ENCODE results near the gene LRCH4.

The LRCH4 gene

GRCh38 chr7:100563809-100564400, 22.0 kb downstream of the LRCH4 start:
- Histone ChIP-seq H2BK5ac (ENCODE audit: low read length) (no peak overlapping the region), H2AFZ (ENCODE audit: low read length) (peak overlapping the region; percentile 18), H3K18ac (ENCODE audit: low read length) (peak overlapping the region; percentile 34), H4K91ac (ENCODE audit: low read depth, low read length, poor library complexity) (no peak overlapping the region), H3K9ac (ENCODE audit: low read depth, low read length, poor library complexity) (peak overlapping the region; percentile 63), H3K4me2 (ENCODE audit: insufficient read depth, low read length, poor library complexity, severe bottlenecking) (no peak overlapping the region), H3K4ac (ENCODE audit: low read length) (peak overlapping the region; percentile 84), H3K36me3 (replicated peaks in 1 of 2; ENCODE audit: control insufficient read depth in 2 of 2, insufficient read depth in 2 of 2, low read length in 2 of 2) (peaks cover 4 to 25% of the 10 kb centered on the region in 2 donors), H2AK5ac (ENCODE audit: low read depth, low read length) (peak overlapping the region; percentile 73), H3K14ac (ENCODE audit: low read length) (no peak overlapping the region), H3K4me1 (ENCODE audit: control insufficient read depth in 2 of 2, insufficient read depth in 1 of 2, low read depth in 1 of 2, low read length in 2 of 2) (peaks cover 4 to 21% of the 10 kb centered on the region in 2 donors), H3K27me3 (ENCODE audit: control insufficient read depth in 3 of 3, insufficient read depth in 3 of 3, low read depth in 1 of 3, low read length in 3 of 3) (no peaks in the 10 kb centered on the region), H3K79me1 (ENCODE audit: low read depth, low read length) (no peaks in the 10 kb centered on the region), H2BK12ac (ENCODE audit: low read length) (no peak overlapping the region), H4K8ac (ENCODE audit: low read depth, low read length) (no peak overlapping the region), H3K9me3 (replicated peaks in 1 of 2; ENCODE audit: control insufficient read depth in 2 of 2, insufficient read depth in 1 of 2, low read depth in 1 of 2, low read length in 2 of 2) (no peaks in the 10 kb centered on the region), H2BK15ac (ENCODE audit: low read length) (no peak overlapping the region), H2BK120ac (ENCODE audit: low read depth, low read length) (no peak overlapping the region), H3K23ac (ENCODE audit: low read depth, low read length, poor library complexity) (peak overlapping the region; percentile 59), H3K4me3 (ENCODE audit: low read length in 2 of 2) (no peak overlapping the region), H3K27ac (replicated peaks; ENCODE audit: low read length) (no peak overlapping the region)
- WGBS, 2 donors (ENCODE audit: extremely low coverage in 2 of 2, insufficient read length in 2 of 2, insufficient replicate concordance in 1 of 2): no CpG with 5 or more reads among the region's 12 CpGs
- DNase-seq (ENCODE audit: low spot score): peak; percentile 74

- Histone ChIP-seq H3K79me1 (ENCODE audit: low read depth, low read length) (no peaks in the 10 kb centered on the region), H4K91ac (ENCODE audit: low read depth, low read length, poor library complexity) (no peak overlapping the region), H3K9ac (ENCODE audit: low read depth, low read length, poor library complexity) (no peak overlapping the region), H3K18ac (ENCODE audit: low read length) (no peak overlapping the region), H3K23ac (ENCODE audit: low read depth, low read length, poor library complexity) (peak overlapping the region; percentile 25), H3K4me2 (ENCODE audit: insufficient read depth, low read length, poor library complexity, severe bottlenecking) (no peak overlapping the region), H3K4me3 (ENCODE audit: low read length in 2 of 2) (no peak overlapping the region), H3K27me3 (ENCODE audit: control insufficient read depth in 3 of 3, insufficient read depth in 3 of 3, low read depth in 1 of 3, low read length in 3 of 3) (no peaks in the 10 kb centered on the region), H2BK120ac (ENCODE audit: low read depth, low read length) (no peak overlapping the region), H3K36me3 (replicated peaks in 1 of 2; ENCODE audit: control insufficient read depth in 2 of 2, insufficient read depth in 2 of 2, low read length in 2 of 2) (peaks cover 4 to 25% of the 10 kb centered on the region in 2 donors), H2AFZ (ENCODE audit: low read length) (no peak overlapping the region), H3K4ac (ENCODE audit: low read length) (no peak overlapping the region), H2BK15ac (ENCODE audit: low read length) (no peak overlapping the region), H3K4me1 (ENCODE audit: control insufficient read depth in 2 of 2, insufficient read depth in 1 of 2, low read depth in 1 of 2, low read length in 2 of 2) (peaks cover 3 to 13% of the 10 kb centered on the region in 2 donors), H3K9me3 (replicated peaks in 1 of 2; ENCODE audit: control insufficient read depth in 2 of 2, insufficient read depth in 1 of 2, low read depth in 1 of 2, low read length in 2 of 2) (no peaks in the 10 kb centered on the region), H3K14ac (ENCODE audit: low read length) (no peak overlapping the region), H2BK12ac (ENCODE audit: low read length) (no peak overlapping the region), H2BK5ac (ENCODE audit: low read length) (no peak overlapping the region), H3K27ac (replicated peaks; ENCODE audit: low read length) (no peak overlapping the region), H2AK5ac (ENCODE audit: low read depth, low read length) (no peak overlapping the region), H4K8ac (ENCODE audit: low read depth, low read length) (no peak overlapping the region)
- no CpG with 5 or more reads among the region's 8 CpGs for WGBS, 2 donors (ENCODE audit: extremely low coverage in 2 of 2, insufficient read length in 2 of 2, insufficient replicate concordance in 1 of 2)
- no peak for DNase-seq (ENCODE audit: low spot score)
Observed at GRCh38 chr7:100563100-100563564, 22.8 kb downstream of the LRCH4 start.

- no peak overlapping the region for H4K8ac ChIP-seq (ENCODE audit: low read depth, low read length)
- peaks cover 4 to 29% of the 10 kb centered on the region in 2 donors for H3K36me3 ChIP-seq (replicated peaks in 1 of 2; ENCODE audit: control insufficient read depth in 2 of 2, insufficient read depth in 2 of 2, low read length in 2 of 2)
- no peak overlapping the region for H3K4ac ChIP-seq (ENCODE audit: low read length)
- H3K79me1 ChIP-seq (ENCODE audit: low read depth, low read length): no peaks in the 10 kb centered on the region
- H2BK5ac ChIP-seq (ENCODE audit: low read length): no peak overlapping the region
- H2AK5ac ChIP-seq (ENCODE audit: low read depth, low read length): no peak overlapping the region
- no peak overlapping the region for H3K4me2 ChIP-seq (ENCODE audit: insufficient read depth, low read length, poor library complexity, severe bottlenecking)
- H2BK12ac ChIP-seq (ENCODE audit: low read length): no peak overlapping the region
- H3K18ac ChIP-seq (ENCODE audit: low read length): no peak overlapping the region
- peak overlapping the region; percentile 39 for H2BK120ac ChIP-seq (ENCODE audit: low read depth, low read length)
- H3K27ac ChIP-seq (replicated peaks; ENCODE audit: low read length): no peak overlapping the region
- no peak overlapping the region for H3K14ac ChIP-seq (ENCODE audit: low read length)
- H3K4me1 ChIP-seq (ENCODE audit: control insufficient read depth in 2 of 2, insufficient read depth in 1 of 2, low read depth in 1 of 2, low read length in 2 of 2): peaks cover 3 to 7% of the 10 kb centered on the region in 2 donors
- no peak overlapping the region for H4K91ac ChIP-seq (ENCODE audit: low read depth, low read length, poor library complexity)
- no peak overlapping the region for H2BK15ac ChIP-seq (ENCODE audit: low read length)
- no peaks in the 10 kb centered on the region for H3K9me3 ChIP-seq (replicated peaks in 1 of 2; ENCODE audit: control insufficient read depth in 2 of 2, insufficient read depth in 1 of 2, low read depth in 1 of 2, low read length in 2 of 2)
- H3K4me3 ChIP-seq (ENCODE audit: low read length in 2 of 2): no peak overlapping the region
- no peak for DNase-seq (ENCODE audit: low spot score)
- no peak overlapping the region for H2AFZ ChIP-seq (ENCODE audit: low read length)
- no peaks in the 10 kb centered on the region for H3K27me3 ChIP-seq (ENCODE audit: control insufficient read depth in 3 of 3, insufficient read depth in 3 of 3, low read depth in 1 of 3, low read length in 3 of 3)
- no CpG with 5 or more reads among the region's 26 CpGs for WGBS, 2 donors (ENCODE audit: extremely low coverage in 2 of 2, insufficient read length in 2 of 2, insufficient replicate concordance in 1 of 2)
- H3K23ac ChIP-seq (ENCODE audit: low read depth, low read length, poor library complexity): peak overlapping the region; percentile 57
- H3K9ac ChIP-seq (ENCODE audit: low read depth, low read length, poor library complexity): no peak overlapping the region
Observed at GRCh38 chr7:100562195-100563099, 23.5 kb downstream of the LRCH4 start.
